PFSK-1 (cell line): ENCODE measurements around the gene ITGA1.

Experiments
- FOXP2 ChIP-seq: optimal IDR thresholded peaks from 2 replicates; pipeline ENCODE3; 2011; ENCODE audit warnings: borderline replicate concordance, control low read depth, inconsistent platforms; ENCODE audit not compliant: insufficient read depth; ENCODE audit errors: extremely low read length, extremely low read depth
- POLR2AphosphoS5 ChIP-seq: IDR thresholded peaks from 2 replicates; pipeline ENCODE4 v1.6.1; 2012; ENCODE audit warnings: low read depth, mild to moderate bottlenecking, control low read depth, low read length, moderate library complexity
- REST ChIP-seq, 2 experiments: IDR thresholded peaks; 2 replicates each; pipeline versions ENCODE4 v1.6.1 to v1.8.0; 2011 to 2012; ENCODE audit warnings: low read depth in 2 of 2, low read length in 2 of 2, control low read depth in 1 of 2, inconsistent platforms in 1 of 2, mild to moderate bottlenecking in 1 of 2, moderate library complexity in 1 of 2; ENCODE audit not compliant: insufficient read depth in 1 of 2
- SIN3A ChIP-seq: IDR thresholded peaks from 2 replicates; pipeline ENCODE4 v1.6.1; 2012; ENCODE audit warnings: mild to moderate bottlenecking, low read length, moderate library complexity, borderline replicate concordance; ENCODE audit not compliant: insufficient read depth
- TAF1 ChIP-seq: IDR thresholded peaks from 2 replicates; pipeline ENCODE4 v1.6.1; 2012; ENCODE audit warnings: low read length, control low read depth, borderline replicate concordance; ENCODE audit not compliant: insufficient read depth

ITGA1 gene

GRCh38 chr5:52948418-52949076 is 160.8 kb downstream of the ITGA1 start:
- TF ChIP-seq FOXP2 (no peak), POLR2AphosphoS5 (no peak), TAF1 (no peak), SIN3A (no peak), REST (IDR thresholded peaks at IDR 0.05; ENCODE audit: insufficient read depth in 1 of 2, low read depth in 2 of 2, low read length in 2 of 2) (no peak)

DNA sequence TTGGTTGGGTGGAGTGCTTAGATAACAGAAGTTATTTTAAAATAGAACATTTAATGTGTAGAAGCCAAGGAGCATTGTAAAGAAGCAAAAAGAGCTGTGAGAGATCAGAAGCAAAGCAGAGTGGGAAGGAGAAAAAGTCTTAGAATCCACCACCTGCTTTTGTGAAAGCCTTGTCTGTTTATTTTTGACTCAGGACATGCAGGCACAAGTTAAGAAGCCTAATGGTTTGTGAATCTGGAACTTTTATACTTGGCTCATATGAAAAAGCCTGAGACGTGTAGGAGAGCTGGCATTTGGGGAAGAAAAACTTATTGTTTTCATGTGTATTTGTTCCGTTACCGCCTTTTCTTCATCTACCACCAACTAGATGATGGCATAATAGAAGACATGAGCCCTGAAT is 163.0 kb downstream of the ITGA1 start:
- TF ChIP-seq TAF1: no peak
- no peak for TF ChIP-seq POLR2AphosphoS5
- no peak for TF ChIP-seq FOXP2
- no peak for TF ChIP-seq REST (IDR thresholded peaks at IDR 0.05; ENCODE audit: insufficient read depth in 1 of 2, low read depth in 2 of 2, low read length in 2 of 2)
- no peak for TF ChIP-seq SIN3A

DNA sequence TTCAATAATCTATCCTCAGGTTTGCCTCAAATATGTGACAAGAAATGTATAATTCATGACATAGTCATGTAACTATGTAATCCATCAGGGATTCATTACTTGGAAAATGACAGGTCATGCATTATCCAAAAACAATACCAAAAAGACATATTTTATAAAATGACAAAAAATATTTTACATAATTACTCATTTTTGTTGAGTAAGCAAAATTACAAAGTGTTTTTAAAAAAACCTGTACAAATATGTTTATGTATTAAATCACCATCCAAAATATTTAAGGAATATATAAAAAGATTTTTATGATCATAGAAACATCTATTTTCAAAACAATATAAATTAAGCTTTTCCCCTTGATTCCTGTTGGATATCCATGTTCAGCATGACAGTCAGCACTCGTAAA is 164.8 kb downstream of the ITGA1 start:
- TF ChIP-seq TAF1 (no peak), SIN3A (no peak), FOXP2 (no peak), POLR2AphosphoS5 (no peak), REST (IDR thresholded peaks at IDR 0.05; ENCODE audit: insufficient read depth in 1 of 2, low read depth in 2 of 2, low read length in 2 of 2) (no peak)

GRCh38 chr5:52956014-52956413 is 168.3 kb downstream of the ITGA1 start:
- no peak for TF ChIP-seq TAF1
- TF ChIP-seq FOXP2: no peak
- TF ChIP-seq SIN3A: no peak
- no peak for TF ChIP-seq POLR2AphosphoS5
- no peak for TF ChIP-seq REST (IDR thresholded peaks at IDR 0.05; ENCODE audit: insufficient read depth in 1 of 2, low read depth in 2 of 2, low read length in 2 of 2)
